HepG2 (cell line): ENCODE results near the gene ANKIB1. TPM values are rescaled to one million over a fixed set of nuclear protein-coding genes. Genes with fewer than 3 reads are reported as not detected.

ENCODE experiments used
- ATAC-seq: fragments of 200-7000 bp; cut with Tn5 transposase; 3 replicates; pipeline ENCODE4 v1.9.1; 2020; ENCODE audit warnings: mild to moderate bottlenecking, moderate library complexity
- BruUV-seq: library from RNA; stranded (reverse); fragments of 400-500 nt; replicated peaks from 2 replicates; lab custom pipeline; 2021; lab: Mats Ljungman, UMichigan
- CTCF ChIA-PET: fragments of 300-600 bp; formaldehyde crosslinking; extraction: SDS; loops from one replicate; lab custom pipeline; 2021; ENCODE audit warnings: low total read pairs, inconsistent platforms, low intra/inter-chr PET ratio; lab: Yijun Ruan, JAX
- POLR2A ChIA-PET: fragments of 350-600 bp; sonication (Branson Sonifier 250); formaldehyde crosslinking; loops from one replicate; lab custom pipeline; 2020; ENCODE audit warnings: antibody characterized with exemption, inconsistent platforms; lab: Yijun Ruan, JAX
- DNase-seq: peaks from one replicate; pipeline ENCODE4 v3.0.0-alpha.2; 2015; ENCODE audit warnings: low spot score
- FAIRE-seq: peaks from 3 replicates; lab custom pipeline; 2011; peaks lifted over from hg19 to GRCh38; lab: Jason Lieb, UNC
- H2AFZ ChIP-seq: one replicate; pipeline ENCODE4 v1.6.1; 2011; ENCODE audit warnings: low read length, inconsistent platforms
- H3K27ac ChIP-seq: fragments of 300-600 bp; 3 replicates; pipeline ENCODE4 v1.8.0; 2011; ENCODE audit warnings: mixed run types, mild to moderate bottlenecking, mixed read lengths, low read length, inconsistent platforms; ENCODE audit not compliant: insufficient read depth; ENCODE audit errors: extremely low read length
- H3K27me3 ChIP-seq, 2 experiments: fragments of 200-600 bp in 1 of 2; 2 replicates in 1 of 2; 3 replicates in 1 of 2; pipeline versions ENCODE4 v1.6.0 to v1.8.0; 2011; ENCODE audit warnings: low read length in 2 of 2, mild to moderate bottlenecking in 2 of 2, moderate library complexity in 2 of 2, inconsistent platforms in 1 of 2; ENCODE audit not compliant: insufficient read depth in 2 of 2, control insufficient read depth in 1 of 2
- H3K36me3 ChIP-seq, 2 experiments: fragments of 200-600 bp in 1 of 2; replicated peaks in 1 of 2; 2 replicates in 1 of 2; 3 replicates in 1 of 2; pipeline versions ENCODE4 v1.5.1 to v1.8.0; 2011; ENCODE audit warnings: low read length in 2 of 2, inconsistent platforms in 1 of 2; ENCODE audit not compliant: insufficient read depth in 2 of 2, control insufficient read depth in 1 of 2
- H3K4me1 ChIP-seq: 2 replicates; pipeline ENCODE4 v1.5.1; 2012; ENCODE audit warnings: low read length, inconsistent platforms; ENCODE audit not compliant: insufficient read depth
- H3K4me2 ChIP-seq: 2 replicates; pipeline ENCODE4 v1.6.0; 2011; ENCODE audit warnings: low read depth, low read length, inconsistent platforms
- H3K4me3 ChIP-seq, 3 experiments: fragments of 200-600 bp in 1 of 3; sonication (generic), shearing (Covaris generic) in 1 of 3; replicated peaks in 1 of 3; 2 replicates each; pipeline ENCODE4 v1.5.1; 2011 to 2016; ENCODE audit warnings: low read length in 3 of 3, inconsistent platforms in 2 of 3, low read depth in 2 of 3, mild to moderate bottlenecking in 2 of 3, control low read depth in 1 of 3, mixed read lengths in 1 of 3; ENCODE audit not compliant: insufficient read depth in 1 of 3
- H3K79me2 ChIP-seq: one replicate; pipeline ENCODE4 v1.6.1; 2011; ENCODE audit warnings: low read length, inconsistent platforms; ENCODE audit not compliant: insufficient read depth
- H3K9ac ChIP-seq: 2 replicates; pipeline ENCODE4 v1.6.0; 2011; ENCODE audit warnings: mild to moderate bottlenecking, low read depth, low read length, inconsistent platforms; ENCODE audit not compliant: insufficient read depth
- H3K9me3 ChIP-seq: 2 replicates; pipeline ENCODE4 v1.5.1; 2012; ENCODE audit warnings: mild to moderate bottlenecking, low read length
- H4K20me1 ChIP-seq: 2 replicates; pipeline ENCODE4 v1.6.0; 2011; ENCODE audit warnings: inconsistent platforms, mild to moderate bottlenecking, low read length, moderate library complexity; ENCODE audit not compliant: insufficient read depth
- ARNT2 ChIP-seq: sonication (generic); formaldehyde crosslinking; IDR thresholded peaks from 2 replicates; pipeline ENCODE4 v1.8.0; 2022; ENCODE audit warnings: mild to moderate bottlenecking, low read depth, missing genetic modification reagents, moderate library complexity
- ASH2L ChIP-seq: fragments of 300-600, 200-600 bp; sonication (generic); IDR thresholded peaks from 2 replicates; pipeline ENCODE4 v1.7.0; 2017; ENCODE audit warnings: low read depth, mild to moderate bottlenecking, moderate library complexity, mixed read lengths, low read length; ENCODE audit not compliant: insufficient read length
- ZNF296 ChIP-seq: sonication (generic); formaldehyde crosslinking; conservative IDR thresholded peaks from 2 replicates; pipeline ENCODE4 v1.5.0; 2020; ENCODE audit warnings: mild to moderate bottlenecking, missing genetic modification reagents
- ZNF883 ChIP-seq: sonication (generic); formaldehyde crosslinking; IDR thresholded peaks from 2 replicates; pipeline ENCODE4 v1.5.1; 2020; ENCODE audit warnings: mild to moderate bottlenecking, missing genetic modification reagents; ENCODE audit errors: not compliant biosample characterization
- ZSCAN31 ChIP-seq: sonication (generic); formaldehyde crosslinking; IDR thresholded peaks from 2 replicates; pipeline ENCODE4 v1.5.0; 2020; ENCODE audit warnings: low read depth, mild to moderate bottlenecking, missing genetic modification reagents
- WGBS: methylation state at CpG from one replicate; pipeline ENCODE4 v1.1.6; 2017; ENCODE audit warnings: low lambda C conversion rate; 5-methylcytosine and 5-hydroxymethylcytosine counted together
- in situ Hi-C: cut with HindIII; loops from 2 replicates; pipeline ENCODE4 v1.10.0; 2017; ENCODE audit warnings: low pct_unique_long_range_greater_than_20kb; ENCODE audit not compliant: extremely low pct_ligation_motif_present
- intact Hi-C: fragments of 100-400 bp; cut with micrococcal nuclease; formaldehyde crosslinking; loops from one replicate; pipeline ENCODE4 v1.10.0; 2022; ENCODE audit not compliant: unreplicated experiment
- polyA plus RNA-seq, 8 experiments: library from polyadenylated mRNA; depleted of rRNA in 3 of 8; stranded (reverse) in 7 of 8; unstranded in 1 of 8; fragments of >200 nt; fragmentation: Illumina TruSeq in 4 of 8; extraction: Trizol in 4 of 8; gene quantifications; 2 replicates each; pipeline versions ENCODE4 v1.2.1 to v1.2.3, GENCODE V29; 2011 to 2016; ENCODE audit warnings: low read depth in 4 of 8, missing spikeins in 1 of 8, mixed read lengths in 1 of 8; ENCODE audit not compliant: insufficient read depth in 1 of 8
- total RNA-seq, 5 experiments: library from RNA; depleted of rRNA; stranded (reverse); fragments of >200 nt; fragmentation: Illumina TruSeq; extraction: Trizol; gene quantifications; 2 replicates each; pipeline ENCODE4 v1.2.3, GENCODE V29; 2016; ENCODE audit warnings: low read depth in 1 of 5
- TF ChIP-seq, protein P1 (sequence below): sonication (generic); formaldehyde crosslinking; IDR thresholded peaks from 2 replicates; pipeline ENCODE4 v1.8.1; 2023; ENCODE audit warnings: mild to moderate bottlenecking, missing genetic modification reagents

ANKIB1 gene
- total and polyA plus RNA-seq, 2 of the 13 experiments (the other 11 are each of a cell fraction or from before 2014, with no cell fraction given): 28.7 to 29.6 TPM

DNA sequence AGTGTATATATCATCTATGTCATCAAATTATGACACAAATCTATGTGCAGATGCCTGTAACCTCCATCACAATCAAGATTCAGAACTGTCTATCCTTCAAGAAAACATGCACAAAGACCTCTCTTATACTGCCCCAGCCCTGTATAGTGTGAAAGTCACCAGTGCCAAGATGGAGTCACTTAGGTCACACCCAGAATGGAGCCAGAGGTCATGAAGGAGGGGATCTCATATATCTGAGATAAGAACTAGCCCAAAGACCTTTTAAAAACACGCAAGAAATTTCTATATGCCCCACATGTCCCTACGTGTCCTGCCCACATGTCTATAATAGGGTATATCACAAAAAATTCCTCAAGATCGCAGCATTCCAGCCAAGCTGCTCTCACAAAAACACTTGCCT, 181.4 kb downstream of the ANKIB1 start:
- ChIA-PET POLR2A (no interaction called here), CTCF (no interaction called here)
- Histone ChIP-seq H4K20me1 (no peaks in the 10 kb centered on the region), H3K4me2 (no peak overlapping the region), H3K27me3 (no peaks in the 10 kb centered on the region), H3K4me1 (peaks cover 14% of the 10 kb centered on the region), H3K4me3 (no peak overlapping the region), H3K9me3 (no peaks in the 10 kb centered on the region), H3K9ac (no peak overlapping the region), H3K79me2 (no peaks in the 10 kb centered on the region), H2AFZ (no peak overlapping the region), H3K27ac (no peak overlapping the region), H3K36me3 (no peaks in the 10 kb centered on the region)
- BruUV-seq: no TSS peak
- 62% methylated on average over 3 of the region's 3 CpGs for WGBS
- in situ Hi-C loops (loop anchor here (25.0 kb wide), 1 partner anchor 635 kb away; no protein-coding TSS in a partner anchor), intact Hi-C loops (loop anchor here (5.0 kb wide), 1 partner anchor 385 kb away; no protein-coding TSS in a partner anchor)
- TF ChIP-seq, protein P1, sequence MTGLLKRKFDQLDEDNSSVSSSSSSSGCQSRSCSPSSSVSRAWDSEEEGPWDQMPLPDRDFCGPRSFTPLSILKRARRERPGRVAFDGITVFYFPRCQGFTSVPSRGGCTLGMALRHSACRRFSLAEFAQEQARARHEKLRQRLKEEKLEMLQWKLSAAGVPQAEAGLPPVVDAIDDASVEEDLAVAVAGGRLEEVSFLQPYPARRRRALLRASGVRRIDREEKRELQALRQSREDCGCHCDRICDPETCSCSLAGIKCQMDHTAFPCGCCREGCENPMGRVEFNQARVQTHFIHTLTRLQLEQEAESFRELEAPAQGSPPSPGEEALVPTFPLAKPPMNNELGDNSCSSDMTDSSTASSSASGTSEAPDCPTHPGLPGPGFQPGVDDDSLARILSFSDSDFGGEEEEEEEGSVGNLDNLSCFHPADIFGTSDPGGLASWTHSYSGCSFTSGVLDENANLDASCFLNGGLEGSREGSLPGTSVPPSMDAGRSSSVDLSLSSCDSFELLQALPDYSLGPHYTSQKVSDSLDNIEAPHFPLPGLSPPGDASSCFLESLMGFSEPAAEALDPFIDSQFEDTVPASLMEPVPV (CRISPR knock-in tag): no peak
- TF ChIP-seq ZNF296 (CRISPR knock-in tag) (no peak), ZNF883 (CRISPR knock-in tag) (no peak), ASH2L (no peak), ZSCAN31 (no peak), ARNT2 (CRISPR knock-in tag) (no peak)
- ATAC-seq (no peak), DNase-seq (no peak), FAIRE-seq (no peak)
